NK-92 (cell line): ENCODE data around the gene KIAA1671.

Source experiments
- DNase-seq: peaks from one replicate; lab custom pipeline; 2025; ENCODE audit not compliant: unreplicated experiment; lab: John Stamatoyannopoulos, UW

Gene KIAA1671

GRCh38 chr22:25134451-25134850, 181.9 kb downstream of the KIAA1671 start:
- DNase-seq = no peak

GRCh38 chr22:25136953-25137576, 184.5 kb downstream of the KIAA1671 start:
- DNase-seq = no peak

- DNase-seq = no peak
These were observed 185.3 kb downstream of the KIAA1671 start for GRCh38 chr22:25137577-25138525.

- DNase-seq = no peak
These were observed 186.5 kb downstream of the KIAA1671 start for GRCh38 chr22:25139062-25139461.

- no peak for DNase-seq
These were observed 189.6 kb downstream of the KIAA1671 start for GRCh38 chr22:25142102-25142501.

GRCh38 chr22:25143156-25144076, 190.9 kb downstream of the KIAA1671 start:
- no peak for DNase-seq

- no peak for DNase-seq
These were observed 192.0 kb downstream of the KIAA1671 start for GRCh38 chr22:25144522-25144921.

- no peak for DNase-seq
These were observed 193.8 kb downstream of the KIAA1671 start for GRCh38 chr22:25146307-25146706.

GRCh38 chr22:25146906-25147641, 194.6 kb downstream of the KIAA1671 start:
- DNase-seq = no peak

GRCh38 chr22:25147642-25147928, 195.1 kb downstream of the KIAA1671 start:
- DNase-seq = no peak

- no peak for DNase-seq
These were observed 195.7 kb downstream of the KIAA1671 start for GRCh38 chr22:25148149-25148691.

GRCh38 chr22:25149014-25149413, 196.5 kb downstream of the KIAA1671 start:
- DNase-seq = no peak

GRCh38 chr22:25153961-25154666, 201.6 kb downstream of the KIAA1671 start:
- DNase-seq = no peak

GRCh38 chr22:25154667-25154999, 202.1 kb downstream of the KIAA1671 start:
- no peak for DNase-seq

- DNase-seq = no peak
These were observed 204.2 kb downstream of the KIAA1671 start for GRCh38 chr22:25156736-25157135.

GRCh38 chr22:25159028-25159427, 206.5 kb downstream of the KIAA1671 start:
- no peak for DNase-seq

- DNase-seq = no peak
These were observed 207.8 kb downstream of the KIAA1671 start for GRCh38 chr22:25160120-25160996.

GRCh38 chr22:25161017-25161915, 208.8 kb downstream of the KIAA1671 start:
- no peak for DNase-seq
